HT1080 (cell line): ENCODE data around the gene PFKFB4. TPM values are rescaled to one million over a fixed set of nuclear protein-coding genes. Genes with fewer than 3 reads are reported as not detected.
A peak's percentile ranks its signal among the peaks of the same experiment; 100 is the strongest.

Experiments used
- DNase-seq: peaks from one replicate; pipeline ENCODE4 v3.0.0-alpha.2; 2015; ENCODE audit warnings: low read depth
- polyA plus RNA-seq, 2 experiments: library from polyadenylated mRNA; depleted of rRNA; stranded (reverse); fragments of >200 nt; gene quantifications; 2 replicates each; pipeline ENCODE4 v1.2.3, GENCODE V29; 2015
- total RNA-seq: library from RNA; depleted of rRNA; stranded (reverse); fragments of >200 nt; shearing (Covaris generic); gene quantifications from 2 replicates; pipeline ENCODE4 v1.2.3, GENCODE V29; 2014; rRNA removed

Gene PFKFB4
- 23.8 and 27.2 TPM in 2 replicates for total RNA-seq
- 24.0 and 27.7 TPM in 2 replicates for polyA plus RNA-seq (2015; cell fraction: cytosol; rRNA removed)
- polyA plus RNA-seq (2015; cell fraction: nucleus; rRNA removed) = 63.5 and 71.0 TPM in 2 replicates

DNA sequence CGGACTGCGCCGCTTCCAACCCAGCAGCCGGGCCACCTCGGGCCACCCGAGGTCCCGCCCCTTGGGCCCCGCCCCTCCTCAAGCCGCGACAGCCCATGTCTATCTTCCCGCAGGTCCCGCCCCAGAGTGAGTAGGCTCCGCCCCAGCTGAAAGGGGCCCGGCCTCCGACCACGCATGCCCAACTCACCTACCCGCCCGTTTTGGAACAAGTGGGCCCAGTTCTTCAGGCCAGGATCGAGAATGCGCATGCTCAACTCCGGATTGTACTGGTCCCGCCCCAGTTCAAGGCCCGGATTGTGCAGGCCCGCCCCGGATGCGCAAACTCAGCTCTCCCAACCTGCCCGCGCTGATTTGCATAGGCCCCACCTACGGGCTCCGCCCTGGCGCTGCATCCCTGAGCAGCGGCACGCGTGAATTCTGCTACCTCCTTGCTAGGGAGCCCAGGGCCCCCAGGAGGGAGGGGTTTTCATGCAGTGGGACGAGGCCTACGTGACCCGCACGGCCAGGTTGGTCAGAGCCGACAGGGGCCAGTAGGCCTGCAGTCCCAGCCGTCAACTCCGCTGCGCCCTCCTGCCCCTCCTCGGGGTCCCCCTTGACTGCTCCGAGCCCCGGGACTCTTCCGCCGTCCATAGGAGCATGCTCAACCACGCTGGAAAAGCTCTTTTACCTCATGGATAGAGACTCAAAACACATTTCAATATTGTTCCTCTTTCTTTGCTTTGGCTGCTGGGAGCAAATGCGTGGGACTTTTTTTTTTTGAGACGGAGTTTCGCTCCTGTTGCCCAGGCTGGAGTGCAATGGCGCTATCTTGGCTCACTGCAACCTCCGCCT lies at the start of gene PFKFB4:
PFKFB4 (minus strand) TSS at position 8 of the 831 bp plus-strand sequence. CDS start 26 bp downstream, outside the sequence.
- DNase-seq = peak; percentile 99

DNA sequence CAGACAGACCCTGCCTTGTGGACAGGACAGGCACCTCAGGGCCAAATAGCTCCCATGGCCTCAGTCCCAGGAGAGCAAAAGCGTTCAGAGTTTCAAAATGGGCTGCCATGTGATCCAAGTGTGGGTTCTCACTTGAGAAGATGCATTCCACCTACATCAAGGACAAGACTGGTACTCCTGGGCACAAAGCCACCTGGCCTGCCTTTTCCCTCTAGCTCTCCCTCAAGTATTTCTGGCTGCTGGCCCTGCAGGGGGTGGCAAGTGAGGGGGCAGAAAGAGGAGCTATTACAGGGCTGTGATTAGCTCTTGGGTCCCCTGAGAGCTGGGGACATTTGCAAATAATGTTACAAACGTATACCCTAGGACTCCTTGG lies 45.0 kb upstream of the PFKFB4 start:
- DNase-seq = no peak

DNA sequence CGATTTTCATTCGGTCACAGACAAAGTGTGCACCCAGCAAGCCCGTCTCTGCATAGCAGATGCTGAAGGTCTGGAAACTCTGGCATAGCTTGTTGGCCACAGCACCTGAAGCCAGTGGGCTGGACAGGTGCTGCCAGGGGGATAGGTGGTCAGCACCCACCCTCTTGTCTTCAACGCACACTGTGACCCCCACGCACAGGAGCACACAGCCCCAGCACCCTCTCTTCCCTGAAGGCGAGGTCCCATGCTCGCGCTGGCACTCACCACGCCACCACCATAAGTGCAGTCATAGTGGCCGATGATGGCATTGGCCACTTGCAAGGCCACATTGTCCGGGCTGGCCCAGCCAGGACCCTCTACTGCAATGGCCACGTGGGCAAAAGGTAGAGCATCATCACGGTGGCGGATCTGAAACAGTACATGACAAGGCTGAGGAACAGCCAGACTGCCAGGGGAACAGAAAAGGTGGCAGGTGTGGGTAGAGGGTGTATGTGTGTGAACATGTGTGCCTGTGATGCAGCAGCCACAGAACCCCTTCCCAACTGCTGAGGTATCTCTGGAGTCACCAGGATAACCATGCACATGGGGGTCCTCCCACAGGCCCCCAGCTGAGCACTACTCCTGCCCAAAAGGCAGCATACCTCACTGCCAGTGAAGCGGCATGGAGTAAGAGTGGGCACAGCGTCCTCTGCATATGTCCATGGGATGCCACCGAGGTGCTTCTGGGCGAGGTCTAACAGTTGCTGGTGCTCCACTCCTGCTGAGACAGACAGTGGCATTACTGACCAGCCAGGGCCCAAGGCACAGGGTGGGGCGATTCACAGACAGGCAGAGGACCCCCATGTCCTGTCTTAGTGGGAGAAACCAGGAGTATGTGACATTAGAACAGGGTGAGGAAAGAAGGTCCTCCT lies 44.4 kb upstream of the PFKFB4 start:
- no peak for DNase-seq

DNA sequence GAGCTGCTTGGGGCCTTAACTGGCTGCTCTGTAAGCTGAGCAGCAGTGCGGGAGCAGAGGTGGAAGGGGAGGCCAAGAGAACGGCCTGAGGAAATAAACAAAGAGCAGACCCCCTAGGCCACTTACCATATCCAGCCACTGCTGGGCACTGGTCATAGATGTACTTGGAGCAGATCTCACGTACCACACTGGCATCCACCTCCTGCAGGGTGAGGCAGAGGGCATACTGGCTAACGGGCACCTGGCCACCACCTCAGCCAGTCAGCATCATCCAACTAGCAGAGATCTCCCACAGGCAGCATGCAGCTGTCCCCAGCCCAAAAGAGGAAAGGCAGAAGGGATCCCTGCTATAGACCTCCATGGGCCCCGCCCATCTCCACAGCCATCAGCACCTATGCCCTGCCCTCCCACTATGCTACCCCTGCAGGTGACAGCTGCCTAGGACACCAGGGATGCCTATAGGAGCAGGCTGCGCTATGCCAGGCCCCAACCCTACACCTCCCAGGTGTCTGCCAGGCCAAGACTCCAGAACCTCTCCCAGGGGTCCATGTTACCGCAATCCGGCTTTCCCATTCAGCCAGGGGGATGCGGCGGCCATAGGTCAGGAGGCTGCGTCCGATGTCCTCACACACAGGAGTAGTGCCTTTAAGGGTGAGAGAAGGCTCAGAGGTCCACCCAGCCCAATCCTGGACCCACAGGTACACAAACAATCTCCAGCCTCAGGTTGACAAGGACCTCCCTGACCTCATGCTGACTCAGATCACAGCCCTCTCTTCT lies 43.1 kb upstream of the PFKFB4 start:
- no peak for DNase-seq

DNA sequence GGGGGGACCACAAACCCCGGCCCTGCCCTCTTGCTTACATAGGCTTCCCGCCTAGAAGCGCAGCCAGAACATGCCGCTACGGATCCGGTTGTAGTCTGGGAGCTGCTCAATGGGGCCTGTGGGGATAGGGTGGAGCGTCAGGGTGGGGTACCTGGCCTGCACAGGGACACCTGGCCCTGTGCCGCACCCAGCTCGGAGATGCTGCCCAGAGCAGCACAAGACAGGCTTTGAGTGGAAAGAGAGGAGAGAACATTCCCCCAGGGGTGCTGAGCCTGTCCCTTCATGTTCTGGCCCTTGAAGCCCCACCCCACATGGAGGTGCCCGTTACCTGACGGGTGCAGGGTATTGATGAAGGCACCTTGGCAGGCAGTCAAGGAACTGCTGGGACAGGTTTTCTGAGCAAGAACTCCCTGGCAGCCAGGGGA lies 42.5 kb upstream of the PFKFB4 start:
- no peak for DNase-seq

DNA sequence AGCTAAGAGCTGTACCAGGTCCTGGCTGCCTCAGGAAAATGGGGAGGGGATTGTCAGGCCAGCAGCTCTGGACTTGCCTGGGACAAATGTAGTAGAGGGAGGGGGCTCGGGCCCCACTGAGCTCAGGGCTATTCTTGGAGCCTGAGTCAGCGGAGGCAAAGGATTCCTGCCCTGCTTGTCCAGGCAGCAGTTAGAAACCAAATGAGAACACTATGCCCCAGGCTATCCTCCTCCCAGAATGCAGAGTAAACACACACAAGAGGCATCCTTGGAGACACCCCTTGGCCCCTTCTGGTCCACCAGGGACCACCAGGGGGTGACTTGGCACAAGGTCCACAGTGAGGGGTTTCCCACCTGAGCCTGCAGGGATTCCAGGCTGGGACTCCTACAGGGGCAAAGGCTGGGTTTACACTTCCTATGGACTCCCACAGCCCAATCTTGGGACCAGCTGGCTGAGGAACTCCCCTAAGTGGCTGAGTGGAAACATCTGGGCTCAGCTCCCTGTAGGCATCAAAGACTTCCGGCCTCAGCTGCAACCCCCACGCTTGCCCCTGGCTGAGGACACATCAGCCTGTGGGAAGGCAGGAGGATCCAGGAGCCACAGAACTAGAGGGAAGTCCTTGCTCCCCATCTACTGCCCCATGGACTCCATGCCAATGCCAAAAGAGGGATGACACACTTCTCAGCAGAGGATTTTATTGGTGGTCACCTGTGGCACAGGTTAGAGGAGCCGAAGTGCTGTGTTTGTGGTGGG lies 41.9 kb upstream of the PFKFB4 start:
- DNase-seq = peak; percentile 83

DNA sequence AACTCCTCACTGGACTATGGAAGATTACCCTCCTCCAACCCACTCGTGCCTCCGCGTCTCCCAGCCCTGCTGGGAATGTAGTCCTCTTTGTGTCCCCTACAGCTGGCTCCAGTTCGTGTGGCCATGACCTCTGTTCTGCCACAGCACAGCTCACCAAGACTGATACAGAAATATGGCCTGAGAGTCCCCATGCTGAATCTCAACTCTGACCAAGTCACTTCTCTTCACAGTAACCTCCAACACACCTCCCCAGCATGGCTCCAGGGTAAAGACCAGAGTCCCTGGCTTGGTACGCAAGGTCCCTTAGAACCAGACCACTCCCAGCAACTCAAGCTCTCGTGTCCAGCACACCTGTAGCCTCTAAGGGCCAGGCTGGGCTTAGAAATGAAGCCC lies 40.8 kb upstream of the PFKFB4 start:
- no peak for DNase-seq

DNA sequence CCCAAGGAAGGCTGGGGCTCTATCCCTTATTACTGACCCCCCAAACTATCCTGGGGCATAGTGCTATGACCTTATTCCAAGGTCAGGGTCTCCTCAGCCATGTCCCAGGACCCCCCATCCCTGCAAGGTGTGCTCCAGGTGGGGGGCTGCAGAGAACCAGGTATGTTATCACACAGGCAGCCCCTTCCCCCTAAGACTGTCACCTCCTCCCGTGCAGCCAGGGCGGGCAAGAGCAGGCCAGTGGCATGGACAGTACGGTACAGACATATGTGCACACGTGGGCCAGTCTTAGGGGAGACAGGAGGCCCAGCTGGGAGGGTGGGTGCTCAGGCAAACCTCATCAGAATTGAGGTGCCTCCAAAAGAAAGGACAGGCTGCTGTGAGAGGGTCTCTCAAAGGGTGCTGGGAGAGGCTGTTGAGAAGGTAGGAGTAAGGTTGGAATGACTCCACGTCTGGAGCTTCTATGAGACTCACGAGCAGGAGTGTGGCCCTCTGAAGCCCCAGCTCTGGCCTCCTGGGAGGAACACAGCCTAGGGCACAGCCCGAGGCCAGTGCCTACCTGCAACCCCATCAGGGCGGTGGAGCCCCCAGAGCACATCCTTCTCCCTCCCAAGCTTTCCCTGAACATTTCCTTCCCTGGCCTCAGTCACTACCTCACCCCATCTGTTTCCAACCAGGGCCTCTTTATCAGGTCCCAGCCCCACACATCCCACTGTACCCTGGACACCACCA lies 40.2 kb upstream of the PFKFB4 start:
- DNase-seq = no peak

DNA sequence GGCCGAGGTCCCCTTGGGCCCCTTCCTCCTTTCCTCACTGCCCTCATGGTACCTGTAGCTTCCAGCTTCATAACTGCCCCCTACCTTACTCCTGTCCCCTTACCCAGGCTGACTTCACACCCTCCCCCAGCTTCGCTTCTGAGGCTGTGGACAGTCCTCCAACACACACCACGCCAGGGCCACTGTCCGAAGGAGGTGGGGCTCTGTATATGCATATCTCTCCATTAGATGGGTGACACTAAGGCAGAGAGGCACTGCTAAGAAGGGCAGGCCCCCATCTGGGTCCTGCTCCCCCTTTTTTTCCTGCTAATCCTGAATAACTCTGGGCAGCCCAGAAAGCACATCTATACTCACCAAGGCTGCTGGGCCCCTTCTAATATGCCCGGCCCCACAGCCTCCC lies 39.6 kb upstream of the PFKFB4 start:
- DNase-seq = no peak

DNA sequence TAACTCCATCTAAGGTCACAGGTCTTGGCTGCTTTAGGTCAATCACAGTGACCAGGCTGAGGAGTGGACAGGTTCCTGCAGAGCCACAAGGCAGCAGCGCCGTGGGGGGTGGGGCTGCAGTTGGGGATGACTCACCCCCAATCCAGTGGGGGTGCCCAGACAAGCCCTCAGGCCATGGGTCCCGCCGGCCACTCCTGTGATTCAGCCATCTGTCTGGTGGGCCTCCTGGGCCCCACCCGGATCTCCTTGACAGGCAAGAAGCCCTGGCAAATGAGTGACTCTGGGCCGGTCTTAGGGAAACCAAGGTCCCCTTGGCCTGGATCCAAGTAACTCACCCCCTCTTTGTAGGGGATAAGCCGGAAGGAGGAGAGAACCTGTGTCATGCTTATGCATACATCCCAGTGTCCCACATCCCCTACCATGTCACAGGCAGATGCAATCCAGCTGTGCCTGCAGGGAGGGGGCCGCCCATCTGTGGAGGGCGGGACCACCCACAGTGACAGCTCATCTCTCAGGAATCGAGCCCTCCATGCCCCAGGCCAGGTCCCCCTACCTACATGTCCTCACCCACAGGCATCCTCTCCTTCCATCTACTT lies 39.0 kb upstream of the PFKFB4 start:
- DNase-seq = peak; percentile 98

DNA sequence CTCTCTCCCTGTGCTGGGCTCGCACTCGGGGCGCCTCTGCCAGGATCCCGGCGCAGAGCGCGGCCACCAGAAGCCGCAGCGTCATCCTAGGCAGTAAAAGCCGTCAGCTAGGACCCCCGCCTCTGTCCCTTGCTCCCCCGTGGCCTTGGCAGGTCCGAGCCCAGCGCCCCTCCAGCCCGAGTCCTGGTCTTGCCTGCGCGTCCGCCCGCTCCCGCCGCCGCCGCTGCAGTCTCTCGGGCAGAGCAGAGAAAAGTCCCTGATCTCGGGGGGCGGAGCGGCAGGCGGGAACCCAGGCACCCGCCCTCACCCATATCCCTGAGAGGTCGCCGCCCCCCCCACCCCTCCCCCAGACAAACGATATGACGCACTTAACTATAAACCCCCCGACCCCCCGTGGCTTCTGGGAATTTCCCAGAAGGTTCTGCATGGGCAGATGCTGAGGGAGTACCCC lies 38.5 kb upstream of the PFKFB4 start, which contains the start of gene COL7A1:
COL7A1 (minus strand) TSS at position 255 of the 451 bp plus-strand sequence; CDS start at position 85, 170 bp downstream.
- no peak for DNase-seq

DNA sequence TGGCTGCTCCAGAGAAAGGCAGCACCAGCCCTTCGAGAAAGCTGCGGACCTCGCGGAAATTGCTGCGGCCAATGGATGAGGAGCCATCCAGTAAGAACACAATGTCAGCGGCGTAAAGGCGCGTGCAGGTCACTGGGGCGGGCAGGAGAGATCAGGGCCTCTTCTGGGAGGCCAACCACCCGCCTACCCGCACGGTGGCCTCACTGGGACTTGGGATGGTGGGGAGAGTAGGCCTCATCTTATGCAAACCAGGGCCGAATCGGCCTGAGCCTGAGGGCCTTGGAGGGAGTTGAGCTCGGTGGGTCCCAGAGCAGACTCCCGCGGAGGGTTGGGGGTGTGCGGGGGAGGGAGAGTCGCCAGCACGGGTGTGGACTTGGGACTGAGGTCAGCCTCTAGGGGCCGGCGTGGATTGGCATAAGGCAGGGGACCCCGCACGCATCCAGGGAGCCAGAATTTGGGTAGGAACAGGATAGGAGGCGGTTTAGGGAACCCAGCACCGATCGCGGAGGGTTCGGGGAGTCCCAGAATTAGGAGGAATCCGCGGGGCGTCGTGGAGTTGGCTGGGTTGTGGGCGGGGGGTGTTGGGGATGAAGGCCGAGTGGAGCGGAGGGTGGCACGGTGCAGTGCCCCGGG lies 37.9 kb upstream of the PFKFB4 start:
- DNase-seq = no peak

DNA sequence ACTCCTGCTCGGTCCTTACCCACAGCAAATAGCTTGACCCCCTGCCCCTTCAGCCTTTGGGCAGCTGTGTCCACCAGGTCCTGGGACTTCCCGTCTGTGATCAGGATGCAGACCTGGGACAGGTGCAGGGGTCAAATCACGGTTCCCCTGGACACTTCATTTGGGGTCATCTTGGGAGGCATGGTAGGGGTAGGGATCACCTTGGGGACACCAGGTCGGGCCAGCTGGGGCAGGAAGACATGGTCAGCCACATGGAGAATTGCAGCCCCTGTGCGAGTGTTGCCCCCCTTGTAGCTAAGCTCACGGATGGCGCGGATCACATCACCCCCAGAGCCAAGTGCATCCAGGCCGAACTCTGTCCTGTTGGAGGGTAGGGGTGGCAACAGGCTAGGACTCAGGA lies 36.7 kb upstream of the PFKFB4 start:
- DNase-seq = no peak

DNA sequence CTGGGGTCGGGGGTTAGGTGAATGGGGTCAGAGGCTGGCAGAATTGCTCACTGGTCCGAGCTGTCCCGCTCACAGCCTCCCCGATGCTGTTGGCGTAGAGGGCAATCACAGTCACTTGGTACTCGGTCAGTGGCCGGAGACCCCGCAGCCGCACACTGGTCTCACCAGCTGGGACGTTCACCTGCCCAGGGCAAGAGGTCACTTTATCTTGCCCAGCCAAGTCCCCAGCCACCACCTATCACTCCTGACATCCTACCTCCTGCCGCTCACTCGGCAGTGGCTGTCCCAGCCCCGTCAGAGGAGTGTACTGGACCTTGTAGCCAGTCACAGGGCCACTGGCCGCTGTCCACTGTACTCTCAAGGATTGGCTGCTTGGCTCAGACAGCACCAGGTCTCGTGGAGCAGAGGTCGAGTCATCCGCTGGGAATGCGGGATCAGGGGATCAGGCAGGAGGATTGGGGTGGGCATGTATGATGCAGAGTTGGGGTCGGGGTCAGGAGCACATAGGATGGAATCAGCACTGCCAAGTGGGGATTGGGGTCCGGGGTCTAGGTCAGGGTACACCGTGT lies 36.0 kb upstream of the PFKFB4 start:
- DNase-seq = no peak

DNA sequence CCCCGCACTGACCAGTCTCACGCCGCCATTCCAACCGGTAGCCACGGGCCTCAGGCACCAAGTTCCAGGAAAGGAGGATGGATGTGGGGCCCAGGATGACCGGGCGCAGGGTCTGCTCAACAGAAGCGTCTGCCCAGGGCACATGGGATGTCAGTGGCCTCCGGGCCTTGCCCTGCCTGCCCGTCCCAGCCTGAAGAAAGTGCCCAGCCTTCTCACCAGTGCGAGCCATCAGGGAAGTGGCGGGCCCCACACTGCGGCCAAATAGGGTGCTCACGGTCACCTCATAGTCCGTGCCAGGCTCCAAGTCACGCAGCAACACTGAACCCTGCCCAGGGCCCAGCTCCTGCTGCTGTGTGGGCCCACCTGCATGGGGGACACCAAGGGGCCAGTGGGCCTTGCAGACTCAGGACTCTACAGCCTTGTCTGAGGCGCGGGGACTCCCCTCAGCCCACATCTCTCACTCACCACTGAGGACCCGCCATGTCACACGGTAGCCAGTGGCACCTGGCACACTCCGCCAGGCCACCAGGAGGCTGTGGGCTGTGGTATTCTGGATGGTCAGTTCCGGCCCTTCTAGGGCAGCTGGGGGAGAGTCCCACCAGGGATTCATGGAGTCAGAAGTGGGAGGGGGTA lies 35.4 kb upstream of the PFKFB4 start:
- no peak for DNase-seq

DNA sequence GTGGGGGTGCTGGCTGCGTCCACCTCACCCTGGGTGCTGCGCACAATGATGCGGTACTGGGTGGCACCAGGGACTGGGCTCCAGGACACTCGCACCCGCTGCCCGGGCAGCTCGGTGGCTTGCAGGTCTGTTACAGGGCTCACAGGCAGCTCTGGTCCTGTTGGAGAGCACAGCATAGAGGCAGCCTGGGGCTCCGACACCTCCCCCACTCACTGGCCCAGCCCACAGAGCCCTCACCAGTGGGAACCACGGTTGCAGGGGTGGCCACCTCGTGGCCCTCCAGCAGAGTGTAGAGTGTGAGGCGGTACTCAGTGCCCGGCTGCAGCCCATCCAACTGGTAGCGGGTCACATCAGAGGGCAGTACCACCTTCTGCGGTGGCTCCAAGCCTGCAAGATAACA lies 34.8 kb upstream of the PFKFB4 start:
- no peak for DNase-seq

DNA sequence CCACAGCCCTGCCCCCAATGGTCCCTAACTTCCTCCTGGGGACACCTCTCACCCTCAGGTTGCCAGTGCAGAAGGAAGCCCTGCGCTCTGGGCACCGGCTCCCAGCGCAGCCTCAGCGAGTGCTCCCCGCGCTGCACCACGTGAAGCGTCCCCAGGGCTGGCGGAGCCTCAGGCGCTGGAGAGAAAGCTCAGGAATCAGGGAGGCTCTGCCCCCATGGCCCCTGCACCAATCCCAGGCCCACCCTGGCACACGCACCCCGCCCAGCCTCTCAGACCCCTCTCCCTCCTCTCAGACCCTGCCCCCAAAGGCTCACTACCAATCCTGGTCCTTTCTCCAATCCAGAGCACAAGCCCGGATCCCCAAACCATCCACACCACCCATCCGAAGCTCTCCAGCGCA lies 31.6 kb upstream of the PFKFB4 start:
- no peak for DNase-seq

DNA sequence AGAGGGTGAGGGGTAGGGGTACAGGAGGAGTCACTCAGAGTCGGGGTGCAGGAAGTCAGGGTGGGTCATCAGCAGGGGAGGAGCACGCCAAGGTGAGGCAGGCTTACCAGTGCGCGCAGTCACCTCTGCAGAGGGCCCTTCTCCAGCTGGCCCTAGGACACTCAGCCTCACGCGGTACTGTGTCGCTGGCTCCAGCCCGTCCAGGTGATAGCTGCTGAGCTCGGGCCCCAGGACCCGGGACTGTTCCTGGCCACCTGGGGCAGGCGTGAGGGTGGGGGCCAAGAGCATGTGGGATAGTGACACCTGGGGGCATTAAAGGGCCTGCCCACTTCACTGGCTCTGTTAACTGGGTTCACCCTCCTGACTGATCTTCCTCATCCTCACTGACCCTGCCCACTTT lies 31.1 kb upstream of the PFKFB4 start:
- DNase-seq = no peak
